ENCODE data around the gene CCL1.

The CCL1 gene

GRCh38 chr17:34363183-34363661 lies at the start of gene CCL1:
TSS of gene CCL1 (minus strand) at chr17:34363233. CDS start at chr17:34363161, 72 bp downstream.
- no peak for DNase-seq

- no peak for DNase-seq
These were observed 49.5 kb upstream of the CCL1 start for GRCh38 chr17:34412534-34412933.

- no peak for DNase-seq
These were observed 48.8 kb upstream of the CCL1 start for GRCh38 chr17:34411646-34412421.

GRCh38 chr17:34409352-34409751 lies 46.3 kb upstream of the CCL1 start:
- no peak for DNase-seq

- no peak for DNase-seq
These were observed 45.4 kb upstream of the CCL1 start for GRCh38 chr17:34408439-34408838.

- no peak for DNase-seq
These were observed 43.2 kb upstream of the CCL1 start for GRCh38 chr17:34406226-34406625.

- DNase-seq: no peak
These were observed 40.0 kb upstream of the CCL1 start for GRCh38 chr17:34403006-34403405.

GRCh38 chr17:34401165-34401564 lies 38.1 kb upstream of the CCL1 start:
- no peak for DNase-seq

GRCh38 chr17:34400301-34400931 lies 37.4 kb upstream of the CCL1 start:
- DNase-seq: no peak

- DNase-seq: no peak
These were observed 36.7 kb upstream of the CCL1 start for GRCh38 chr17:34399725-34400124.

GRCh38 chr17:34398990-34399389 lies 36.0 kb upstream of the CCL1 start:
- no peak for DNase-seq

GRCh38 chr17:34397265-34397664 lies 34.2 kb upstream of the CCL1 start:
- DNase-seq: no peak

GRCh38 chr17:34393401-34393800 lies 30.4 kb upstream of the CCL1 start:
- no peak for DNase-seq

- no peak for DNase-seq
These were observed 28.2 kb upstream of the CCL1 start for GRCh38 chr17:34391241-34391640.

GRCh38 chr17:34390649-34391048 lies 27.6 kb upstream of the CCL1 start:
- no peak for DNase-seq

GRCh38 chr17:34389126-34389750 lies 26.2 kb upstream of the CCL1 start:
- DNase-seq: no peak

- no peak for DNase-seq
These were observed 24.5 kb upstream of the CCL1 start for GRCh38 chr17:34387566-34387965.

GRCh38 chr17:34386697-34387550 lies 23.9 kb upstream of the CCL1 start:
- no peak for DNase-seq

- no peak for DNase-seq
These were observed 23.3 kb upstream of the CCL1 start for GRCh38 chr17:34386343-34386696.

GRCh38 chr17:34384822-34385605 lies 22.0 kb upstream of the CCL1 start:
- DNase-seq: no peak

- no peak for DNase-seq
These were observed 21.2 kb upstream of the CCL1 start for GRCh38 chr17:34384271-34384670.

GRCh38 chr17:34383216-34383615 lies 20.2 kb upstream of the CCL1 start:
- no peak for DNase-seq

Data from NCI-H524 (cell line).